Fibroblast of lung (primary cell): ENCODE data around the gene UROC1. TPM values are rescaled to one million over a fixed set of nuclear protein-coding genes. Genes with fewer than 3 reads are reported as not detected.

Experiments
- DNase-seq, 2 donors: peaks; one replicate each; pipeline versions ENCODE4 v3.0.0 to v3.0.0-alpha.2; 2010; ENCODE audit warnings: low read depth in 2 of 2
- H2AFZ ChIP-seq: 2 replicates; pipeline ENCODE4 v1.5.1; 2012; ENCODE audit warnings: low read length, control low read depth, inconsistent platforms
- H3K27ac ChIP-seq: 2 replicates; pipeline ENCODE4 v1.5.1; 2011; ENCODE audit warnings: low read length, control low read depth; ENCODE audit not compliant: insufficient read depth
- H3K27me3 ChIP-seq: 2 replicates; pipeline ENCODE4 v1.5.1; 2011; ENCODE audit warnings: mild to moderate bottlenecking, low read length; ENCODE audit not compliant: control insufficient read depth, insufficient read depth
- H3K36me3 ChIP-seq: 2 replicates; pipeline ENCODE4 v1.5.1; 2011; ENCODE audit warnings: low read length; ENCODE audit not compliant: control insufficient read depth, insufficient read depth
- H3K4me1 ChIP-seq: 2 replicates; pipeline ENCODE4 v1.5.1; 2011; ENCODE audit warnings: low read length; ENCODE audit not compliant: control insufficient read depth, insufficient read depth; ENCODE audit errors: extremely low read depth
- H3K4me2 ChIP-seq: 2 replicates; pipeline ENCODE4 v1.5.1; 2011; ENCODE audit warnings: low read length, control low read depth; ENCODE audit not compliant: insufficient read depth; ENCODE audit errors: extremely low read depth
- H3K4me3 ChIP-seq, 4 experiments: fragments of 200-600 bp in 1 of 4; sonication (generic) in 1 of 4; replicated peaks in 1 of 4; 2 replicates each; pipeline ENCODE4 v1.5.1; 2011 to 2016; ENCODE audit warnings: low read length in 4 of 4, low read depth in 3 of 4, mild to moderate bottlenecking in 3 of 4, control low read depth in 2 of 4, inconsistent platforms in 1 of 4, mixed read lengths in 1 of 4; ENCODE audit not compliant: insufficient read depth in 1 of 4; ENCODE audit errors: control extremely low read depth in 1 of 4
- H3K79me2 ChIP-seq: 2 replicates; pipeline ENCODE4 v1.5.1; 2012; ENCODE audit warnings: mild to moderate bottlenecking, low read length, inconsistent platforms; ENCODE audit not compliant: control insufficient read depth, insufficient read depth
- H3K9ac ChIP-seq: 2 replicates; pipeline ENCODE4 v1.5.1; 2011; ENCODE audit warnings: mild to moderate bottlenecking, low read length, control low read depth; ENCODE audit not compliant: insufficient read depth
- H3K9me3 ChIP-seq: 2 replicates; pipeline ENCODE4 v1.5.1; 2012; ENCODE audit warnings: low read depth, low read length; ENCODE audit not compliant: control insufficient read depth, insufficient read depth
- H4K20me1 ChIP-seq: 2 replicates; pipeline ENCODE4 v1.5.1; 2011; ENCODE audit warnings: low read length; ENCODE audit not compliant: control insufficient read depth, insufficient read depth; ENCODE audit errors: extremely low read depth
- EZH2 ChIP-seq: IDR thresholded peaks from 2 replicates; pipeline ENCODE4 v1.5.1; 2012; ENCODE audit warnings: low read length, control low read depth, mild to moderate bottlenecking; ENCODE audit errors: missing control alignments
- polyA plus RNA-seq, 2 donors: library from polyadenylated mRNA; depleted of rRNA in 1 of 2; stranded (reverse) in 1 of 2; unstranded in 1 of 2; fragments of >200 nt; gene quantifications; 2 replicates each; pipeline ENCODE4 v1.2.1, GENCODE V29; 2011 to 2012; ENCODE audit warnings: missing spikeins in 1 of 2
- total RNA-seq: library from RNA; depleted of rRNA; stranded (reverse); fragments of >200 nt; gene quantifications from 2 replicates; pipeline ENCODE4 v1.2.1, GENCODE V29; 2014
- TF ChIP-seq, protein P1 (sequence below), 2 donors: IDR thresholded peaks in 1 of 2; conservative IDR thresholded peaks in 1 of 2; 1 replicate in 1 of 2; 2 replicates in 1 of 2; pipeline ENCODE4 v1.5.1; 2011 to 2012; ENCODE audit warnings: low read length in 2 of 2, control low read depth in 1 of 2, inconsistent platforms in 1 of 2, low read depth in 1 of 2, mild to moderate bottlenecking in 1 of 2

Gene UROC1
- total and polyA plus RNA-seq, 2 donors (not counting 1 experiment from before 2014, with no cell fraction given) = not detected

GRCh38 chr3:126517986-126518778 is 609 bp upstream of the UROC1 start:
- H3K79me2 ChIP-seq = no peaks in the 10 kb centered on the region
- DNase-seq = no peak
- H2AFZ ChIP-seq = no peak overlapping the region
- H3K4me2 ChIP-seq = no peak overlapping the region
- H3K27me3 ChIP-seq = peaks cover 16% of the 10 kb centered on the region
- TF ChIP-seq EZH2 = no peak
- TF ChIP-seq, protein P1, sequence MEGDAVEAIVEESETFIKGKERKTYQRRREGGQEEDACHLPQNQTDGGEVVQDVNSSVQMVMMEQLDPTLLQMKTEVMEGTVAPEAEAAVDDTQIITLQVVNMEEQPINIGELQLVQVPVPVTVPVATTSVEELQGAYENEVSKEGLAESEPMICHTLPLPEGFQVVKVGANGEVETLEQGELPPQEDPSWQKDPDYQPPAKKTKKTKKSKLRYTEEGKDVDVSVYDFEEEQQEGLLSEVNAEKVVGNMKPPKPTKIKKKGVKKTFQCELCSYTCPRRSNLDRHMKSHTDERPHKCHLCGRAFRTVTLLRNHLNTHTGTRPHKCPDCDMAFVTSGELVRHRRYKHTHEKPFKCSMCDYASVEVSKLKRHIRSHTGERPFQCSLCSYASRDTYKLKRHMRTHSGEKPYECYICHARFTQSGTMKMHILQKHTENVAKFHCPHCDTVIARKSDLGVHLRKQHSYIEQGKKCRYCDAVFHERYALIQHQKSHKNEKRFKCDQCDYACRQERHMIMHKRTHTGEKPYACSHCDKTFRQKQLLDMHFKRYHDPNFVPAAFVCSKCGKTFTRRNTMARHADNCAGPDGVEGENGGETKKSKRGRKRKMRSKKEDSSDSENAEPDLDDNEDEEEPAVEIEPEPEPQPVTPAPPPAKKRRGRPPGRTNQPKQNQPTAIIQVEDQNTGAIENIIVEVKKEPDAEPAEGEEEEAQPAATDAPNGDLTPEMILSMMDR (conservative IDR thresholded peaks at IDR 0.05 in 1 of 2, IDR thresholded peaks at IDR 0.05 in 1 of 2; ENCODE audit: low read depth in 1 of 2, low read length in 2 of 2) = no peak
- H3K4me3 ChIP-seq = no peak overlapping the region
- H4K20me1 ChIP-seq = no peaks in the 10 kb centered on the region
- H3K27ac ChIP-seq = no peak overlapping the region
- H3K9ac ChIP-seq = no peak overlapping the region
- no peaks in the 10 kb centered on the region for H3K4me1 ChIP-seq
- no peaks in the 10 kb centered on the region for H3K9me3 ChIP-seq
- H3K36me3 ChIP-seq = no peaks in the 10 kb centered on the region

DNA sequence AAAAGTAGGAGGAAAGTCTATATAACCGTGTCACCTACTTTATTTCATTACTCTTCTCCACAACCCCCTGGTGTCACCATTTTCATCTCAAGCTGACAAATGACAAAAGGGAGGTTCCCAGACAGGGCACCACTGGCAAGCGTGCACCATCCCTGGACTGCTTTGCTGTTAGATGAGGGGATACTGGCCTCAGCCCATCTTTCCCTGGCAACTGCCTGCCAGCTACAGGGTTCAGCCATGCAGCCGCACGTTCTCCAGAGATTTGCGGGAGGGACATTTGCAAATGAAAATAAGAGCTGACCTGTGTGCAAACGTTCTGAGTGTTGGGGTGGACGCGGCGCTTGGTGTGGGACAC is 660 bp downstream of the UROC1 start:
- H3K27ac ChIP-seq = no peak overlapping the region
- H3K36me3 ChIP-seq = no peaks in the 10 kb centered on the region
- H3K4me1 ChIP-seq = no peaks in the 10 kb centered on the region
- no peaks in the 10 kb centered on the region for H3K79me2 ChIP-seq
- H2AFZ ChIP-seq = no peak overlapping the region
- no peak overlapping the region for H3K4me2 ChIP-seq
- peaks cover 11% of the 10 kb centered on the region for H3K27me3 ChIP-seq
- no peak for DNase-seq
- no peak overlapping the region for H3K9ac ChIP-seq
- TF ChIP-seq, protein P1 (conservative IDR thresholded peaks at IDR 0.05 in 1 of 2, IDR thresholded peaks at IDR 0.05 in 1 of 2; ENCODE audit: low read depth in 1 of 2, low read length in 2 of 2) = no peak
- no peak for TF ChIP-seq EZH2
- H3K4me3 ChIP-seq = no peak overlapping the region
- H4K20me1 ChIP-seq = no peaks in the 10 kb centered on the region
- H3K9me3 ChIP-seq = no peaks in the 10 kb centered on the region

DNA sequence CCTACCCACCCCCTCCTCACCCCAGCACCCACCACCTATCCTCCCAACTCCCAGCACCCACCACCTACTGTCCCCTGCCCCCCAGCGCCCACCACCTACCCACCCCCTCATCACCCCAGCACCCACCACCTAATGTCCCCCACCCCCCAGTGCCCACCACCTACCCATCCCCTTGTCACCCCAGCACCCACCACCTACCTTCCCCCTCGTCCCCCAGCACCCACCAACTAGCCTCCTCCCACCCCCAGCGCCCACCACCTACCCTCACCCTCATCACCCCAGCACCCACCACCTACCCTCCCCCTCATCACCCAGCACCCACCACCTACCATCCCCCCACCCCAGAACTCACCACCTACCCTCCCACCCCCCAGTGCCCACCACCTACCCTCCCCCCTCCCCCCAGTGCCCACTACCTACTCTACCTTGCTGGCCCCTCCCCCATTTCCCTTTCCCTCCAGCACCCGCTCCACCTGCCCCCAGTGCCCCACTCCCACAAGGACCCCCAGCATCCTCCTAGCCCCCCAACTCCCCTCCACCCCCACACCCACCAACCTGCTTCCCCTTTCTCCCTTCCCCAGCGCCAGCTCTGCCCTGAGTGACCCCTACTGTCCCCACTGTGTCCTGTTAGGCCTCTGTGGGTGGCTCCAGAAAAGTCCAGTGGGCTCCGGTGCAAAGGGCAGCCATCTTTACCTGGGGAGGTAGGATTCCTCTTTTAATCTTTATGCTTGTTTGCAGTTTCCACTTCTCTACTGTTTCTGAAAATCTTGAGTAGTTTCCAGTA is 1.2 kb downstream of the UROC1 start:
- Histone ChIP-seq H3K9me3 (no peaks in the 10 kb centered on the region), H2AFZ (no peak overlapping the region), H3K36me3 (no peaks in the 10 kb centered on the region), H4K20me1 (no peaks in the 10 kb centered on the region), H3K27me3 (peaks cover 11% of the 10 kb centered on the region), H3K4me2 (no peak overlapping the region), H3K9ac (no peak overlapping the region), H3K4me3 (no peak overlapping the region), H3K27ac (no peak overlapping the region), H3K4me1 (no peaks in the 10 kb centered on the region), H3K79me2 (no peaks in the 10 kb centered on the region)
- TF ChIP-seq EZH2 = no peak
- TF ChIP-seq, protein P1 (conservative IDR thresholded peaks at IDR 0.05 in 1 of 2, IDR thresholded peaks at IDR 0.05 in 1 of 2; ENCODE audit: low read depth in 1 of 2, low read length in 2 of 2) = no peak
- DNase-seq = no peak
